MM.1S (cell line): ENCODE results near the gene SPRING1.

Experiments used
- DNase-seq: peaks from one replicate; pipeline ENCODE4 v3.0.0-alpha.2; 2015
- H2AFZ ChIP-seq: fragments of 300-600 bp; sonication (generic); 2 replicates; pipeline ENCODE4 v1.6.0; 2016; ENCODE audit warnings: antibody characterized with exemption, low read length
- H3F3A ChIP-seq: fragments of 300-600 bp; sonication (generic); 2 replicates; pipeline ENCODE4 v1.6.1; 2016; ENCODE audit warnings: mild to moderate bottlenecking, antibody characterized with exemption, low read length, moderate library complexity, mixed read lengths; ENCODE audit not compliant: insufficient read depth
- H3K27ac ChIP-seq: fragments of 300-600 bp; sonication (generic); 2 replicates; pipeline ENCODE4 v1.5.1; 2016; ENCODE audit warnings: mild to moderate bottlenecking, low read length
- H3K27me3 ChIP-seq: fragments of 300-600 bp; sonication (generic); replicated peaks from 2 replicates; pipeline ENCODE4 v1.6.0; 2016; ENCODE audit warnings: low read length; ENCODE audit not compliant: insufficient read depth
- H3K36me3 ChIP-seq: fragments of 300-600 bp; sonication (generic); replicated peaks from 2 replicates; pipeline ENCODE4 v1.6.1; 2016; ENCODE audit warnings: mild to moderate bottlenecking, low read length, mixed read lengths; ENCODE audit not compliant: insufficient read depth
- H3K4me1 ChIP-seq: fragments of 300-600 bp; sonication (generic); 2 replicates; pipeline ENCODE4 v1.6.1; 2016; ENCODE audit warnings: low read length, mixed read lengths
- H3K4me2 ChIP-seq: fragments of 300-600 bp; sonication (generic); 2 replicates; pipeline ENCODE4 v1.6.0; 2016; ENCODE audit warnings: low read depth, low read length
- H3K4me3 ChIP-seq: fragments of 300-600 bp; sonication (generic); 2 replicates; pipeline ENCODE4 v1.5.1; 2016; ENCODE audit warnings: low read length, mixed read lengths
- H3K79me2 ChIP-seq: fragments of 300-600 bp; sonication (generic); 2 replicates; pipeline ENCODE4 v1.6.1; 2016; ENCODE audit warnings: mixed run types, low read length, mixed read lengths
- H3K9ac ChIP-seq: fragments of 300-600 bp; sonication (generic); 2 replicates; pipeline ENCODE4 v1.6.1; 2016; ENCODE audit warnings: low read length, mixed read lengths
- H3K9me2 ChIP-seq: fragments of 300-600 bp; sonication (generic); replicated peaks from 2 replicates; pipeline ENCODE4 v1.6.1; 2016; ENCODE audit warnings: mild to moderate bottlenecking, low read length, mixed read lengths; ENCODE audit not compliant: insufficient read depth
- H3K9me3 ChIP-seq: fragments of 300-600 bp; sonication (generic); replicated peaks from 2 replicates; pipeline ENCODE4 v1.6.1; 2016; ENCODE audit warnings: mild to moderate bottlenecking, low read length, mixed read lengths; ENCODE audit not compliant: insufficient read depth
- H4K20me1 ChIP-seq: fragments of 300-600 bp; sonication (generic); 2 replicates; pipeline ENCODE4 v1.6.1; 2016; ENCODE audit warnings: mild to moderate bottlenecking, low read length, moderate library complexity, mixed read lengths; ENCODE audit not compliant: insufficient read depth
- CTCF ChIP-seq: fragments of 300-600 bp; sonication (generic); IDR thresholded peaks from 2 replicates; pipeline ENCODE4 v1.5.1; 2016; ENCODE audit warnings: antibody characterized with exemption, low read length, mixed read lengths
- EZH2 ChIP-seq: fragments of 300-600 bp; sonication (generic); optimal IDR thresholded peaks from 2 replicates; pipeline ENCODE3; 2017; ENCODE audit warnings: low read depth, mild to moderate bottlenecking, antibody characterized with exemption, low read length, mixed read lengths
- EZH2phosphoT487 ChIP-seq: fragments of 300-600 bp; sonication (generic); IDR thresholded peaks from 2 replicates; pipeline ENCODE4 v1.6.1; 2018; ENCODE audit warnings: antibody characterized with exemption, low read length

The SPRING1 gene

GRCh38 chr12:116766746-116767145 is 28.9 kb upstream of the SPRING1 start:
- Histone ChIP-seq H3K4me3 (no peak overlapping the region), H3K27ac (no peak overlapping the region), H3K4me1 (no peaks in the 10 kb centered on the region), H3K36me3 (no peaks in the 10 kb centered on the region), H3K27me3 (no peaks in the 10 kb centered on the region), H3K79me2 (no peaks in the 10 kb centered on the region), H3F3A (no peaks in the 10 kb centered on the region), H3K9me3 (no peaks in the 10 kb centered on the region), H3K9ac (no peak overlapping the region), H2AFZ (no peak overlapping the region), H4K20me1 (no peaks in the 10 kb centered on the region), H3K9me2 (no peaks in the 10 kb centered on the region), H3K4me2 (no peak overlapping the region)
- TF ChIP-seq CTCF, result no peak
- TF ChIP-seq EZH2, result no peak
- TF ChIP-seq EZH2phosphoT487, result no peak
- no peak for DNase-seq

GRCh38 chr12:116766285-116766684 is 28.4 kb upstream of the SPRING1 start:
- TF ChIP-seq EZH2phosphoT487, result no peak
- TF ChIP-seq CTCF, result no peak
- no peak for TF ChIP-seq EZH2
- no peaks in the 10 kb centered on the region for H4K20me1 ChIP-seq
- H3K9me3 ChIP-seq, result no peaks in the 10 kb centered on the region
- H3K4me3 ChIP-seq, result no peak overlapping the region
- H3K27ac ChIP-seq, result no peak overlapping the region
- no peak for DNase-seq
- no peaks in the 10 kb centered on the region for H3K9me2 ChIP-seq
- H3K79me2 ChIP-seq, result no peaks in the 10 kb centered on the region
- no peak overlapping the region for H3K9ac ChIP-seq
- no peaks in the 10 kb centered on the region for H3K4me1 ChIP-seq
- no peaks in the 10 kb centered on the region for H3K36me3 ChIP-seq
- H3K27me3 ChIP-seq, result no peaks in the 10 kb centered on the region
- H2AFZ ChIP-seq, result no peak overlapping the region
- H3K4me2 ChIP-seq, result no peak overlapping the region
- no peaks in the 10 kb centered on the region for H3F3A ChIP-seq

- no peak for DNase-seq
- Histone ChIP-seq H3K9me3 (no peaks in the 10 kb centered on the region), H3K27me3 (no peaks in the 10 kb centered on the region), H3K4me2 (no peak overlapping the region), H4K20me1 (no peaks in the 10 kb centered on the region), H3K4me1 (no peaks in the 10 kb centered on the region), H2AFZ (no peak overlapping the region), H3K79me2 (no peaks in the 10 kb centered on the region), H3K4me3 (no peak overlapping the region), H3K9me2 (no peaks in the 10 kb centered on the region), H3K36me3 (no peaks in the 10 kb centered on the region), H3K9ac (no peak overlapping the region), H3F3A (no peaks in the 10 kb centered on the region), H3K27ac (no peak overlapping the region)
- TF ChIP-seq CTCF (no peak), EZH2 (no peak), EZH2phosphoT487 (no peak)
These were observed 27.4 kb upstream of the SPRING1 start for GRCh38 chr12:116765271-116765670.
